Activated naive CD4-positive, alpha-beta T cell treated with anti-CD3 and anti-CD28 coated beads, Interleukin-2, amount 50 U/mL, for 24 hours (primary cell): ENCODE measurements around the gene RAB35.

Source experiments
- H3K27ac Mint-ChIP-seq: one replicate; pipeline ENCODE4 v1.8.0; 2021; ENCODE audit warnings: mild to moderate bottlenecking, mixed read lengths
- H3K27me3 Mint-ChIP-seq: one replicate; pipeline ENCODE4 v1.8.0; 2021; ENCODE audit warnings: mixed read lengths
- H3K36me3 Mint-ChIP-seq: one replicate; pipeline ENCODE4 v1.8.0; 2021; ENCODE audit warnings: mixed read lengths
- H3K4me1 Mint-ChIP-seq: one replicate; pipeline ENCODE4 v1.8.0; 2021; ENCODE audit warnings: mixed read lengths
- H3K4me3 Mint-ChIP-seq: one replicate; pipeline ENCODE4 v1.8.0; 2021; ENCODE audit warnings: mild to moderate bottlenecking, mixed read lengths
- H3K9me3 Mint-ChIP-seq: one replicate; pipeline ENCODE4 v1.8.0; 2021; ENCODE audit warnings: mixed read lengths

RAB35 gene

DNA sequence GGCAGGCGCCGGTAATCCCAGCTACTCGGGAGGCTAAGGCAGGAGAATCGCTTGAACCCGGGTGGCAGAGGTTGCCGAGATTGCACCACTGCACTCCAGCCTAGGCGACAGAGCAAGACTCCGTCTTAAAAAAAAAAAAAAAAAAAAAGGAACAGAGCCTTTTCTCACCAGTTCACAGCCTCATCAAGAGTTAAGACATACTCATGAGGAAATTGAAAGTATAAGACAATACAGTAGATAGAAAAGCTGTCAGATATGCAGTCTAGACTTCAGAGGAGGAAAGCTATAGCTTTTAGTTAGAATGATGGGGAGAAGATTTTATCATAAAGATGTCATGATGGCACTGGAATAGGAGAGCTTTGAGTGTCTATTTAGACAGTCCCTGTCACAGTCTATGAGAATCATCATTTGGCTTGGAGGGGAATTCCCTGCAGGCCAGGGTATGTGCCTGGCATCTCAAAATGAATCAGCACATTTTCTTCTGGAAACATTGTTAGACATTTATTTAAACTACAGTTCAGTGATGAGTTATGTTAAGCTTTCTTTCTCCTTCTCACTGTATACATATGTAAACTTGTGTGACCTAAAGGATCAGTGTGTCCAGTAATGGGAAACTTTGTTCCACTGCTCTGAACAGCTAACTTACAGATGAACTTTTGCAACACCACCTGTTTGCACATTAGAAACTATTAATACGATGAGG lies 2.9 kb upstream of the RAB35 start:
- peak overlapping the region; percentile 98 for H3K27ac Mint-ChIP-seq
- H3K4me1 Mint-ChIP-seq: peaks cover 83% of the 10 kb centered on the region
- H3K4me3 Mint-ChIP-seq: peak overlapping the region; percentile 80
- no peaks in the 10 kb centered on the region for H3K9me3 Mint-ChIP-seq
- H3K27me3 Mint-ChIP-seq: no peaks in the 10 kb centered on the region
- peaks cover 7% of the 10 kb centered on the region for H3K36me3 Mint-ChIP-seq

DNA sequence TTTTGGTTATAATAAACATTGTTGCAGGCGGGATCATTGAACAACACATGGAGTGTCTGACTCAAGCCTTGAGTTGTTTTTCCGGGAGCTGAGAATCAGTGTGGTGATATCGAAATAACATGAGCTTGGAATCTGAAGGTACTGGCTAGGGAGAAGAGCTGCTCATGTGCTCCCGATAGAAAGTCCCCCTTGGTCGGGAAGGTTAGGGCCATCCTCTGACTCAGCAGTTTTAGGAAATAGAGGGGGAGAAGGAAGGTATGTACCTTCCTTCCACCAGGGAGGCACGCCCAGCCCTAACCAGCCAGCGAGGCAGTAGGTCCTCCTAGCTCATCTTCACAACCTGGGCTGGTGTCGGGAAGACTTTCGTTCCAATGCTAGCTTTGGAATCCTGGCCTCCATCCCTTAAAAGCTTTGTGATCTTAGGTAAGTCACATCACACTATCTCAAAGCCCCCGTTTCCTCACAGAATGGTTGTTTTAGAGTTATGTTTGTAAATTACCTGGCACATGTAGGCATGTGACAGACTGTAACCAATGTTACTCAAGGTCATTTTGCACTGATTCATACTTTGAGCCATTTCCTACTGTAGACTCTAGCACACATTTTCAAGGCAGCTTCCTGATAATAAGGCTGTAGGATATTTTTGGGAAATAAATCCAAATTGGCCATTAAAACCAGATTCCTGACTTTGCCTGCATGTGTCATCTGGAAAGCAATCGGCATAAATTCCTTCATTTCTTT lies 1.9 kb upstream of the RAB35 start:
- Mint-ChIP-seq H3K4me1 (peaks cover 78% of the 10 kb centered on the region), H3K27ac (peak overlapping the region; percentile 89), H3K4me3 (peak overlapping the region; percentile 95), H3K9me3 (no peaks in the 10 kb centered on the region), H3K36me3 (peaks cover 7% of the 10 kb centered on the region), H3K27me3 (no peaks in the 10 kb centered on the region)

DNA sequence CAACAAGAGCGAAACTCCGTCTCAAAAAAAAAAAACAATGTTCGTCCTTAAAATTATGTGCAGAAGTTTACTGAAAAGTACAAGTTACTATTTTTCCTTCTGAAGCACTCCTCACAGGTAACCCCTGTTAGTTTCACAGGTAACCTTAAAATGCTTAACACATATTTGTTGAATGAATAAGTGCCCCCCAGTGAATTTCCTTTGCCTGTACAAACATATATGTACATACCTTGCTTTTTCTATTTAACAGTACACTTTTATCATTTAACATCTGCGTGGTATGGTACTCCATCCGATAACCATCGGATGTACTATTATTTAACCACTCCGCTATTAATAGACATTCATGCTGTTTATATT lies 1.4 kb upstream of the RAB35 start:
- H3K36me3 Mint-ChIP-seq: peaks cover 7% of the 10 kb centered on the region
- peaks cover 77% of the 10 kb centered on the region for H3K4me1 Mint-ChIP-seq
- no peaks in the 10 kb centered on the region for H3K9me3 Mint-ChIP-seq
- peak overlapping the region; percentile 89 for H3K27ac Mint-ChIP-seq
- H3K4me3 Mint-ChIP-seq: peak overlapping the region; percentile 95
- H3K27me3 Mint-ChIP-seq: no peaks in the 10 kb centered on the region

DNA sequence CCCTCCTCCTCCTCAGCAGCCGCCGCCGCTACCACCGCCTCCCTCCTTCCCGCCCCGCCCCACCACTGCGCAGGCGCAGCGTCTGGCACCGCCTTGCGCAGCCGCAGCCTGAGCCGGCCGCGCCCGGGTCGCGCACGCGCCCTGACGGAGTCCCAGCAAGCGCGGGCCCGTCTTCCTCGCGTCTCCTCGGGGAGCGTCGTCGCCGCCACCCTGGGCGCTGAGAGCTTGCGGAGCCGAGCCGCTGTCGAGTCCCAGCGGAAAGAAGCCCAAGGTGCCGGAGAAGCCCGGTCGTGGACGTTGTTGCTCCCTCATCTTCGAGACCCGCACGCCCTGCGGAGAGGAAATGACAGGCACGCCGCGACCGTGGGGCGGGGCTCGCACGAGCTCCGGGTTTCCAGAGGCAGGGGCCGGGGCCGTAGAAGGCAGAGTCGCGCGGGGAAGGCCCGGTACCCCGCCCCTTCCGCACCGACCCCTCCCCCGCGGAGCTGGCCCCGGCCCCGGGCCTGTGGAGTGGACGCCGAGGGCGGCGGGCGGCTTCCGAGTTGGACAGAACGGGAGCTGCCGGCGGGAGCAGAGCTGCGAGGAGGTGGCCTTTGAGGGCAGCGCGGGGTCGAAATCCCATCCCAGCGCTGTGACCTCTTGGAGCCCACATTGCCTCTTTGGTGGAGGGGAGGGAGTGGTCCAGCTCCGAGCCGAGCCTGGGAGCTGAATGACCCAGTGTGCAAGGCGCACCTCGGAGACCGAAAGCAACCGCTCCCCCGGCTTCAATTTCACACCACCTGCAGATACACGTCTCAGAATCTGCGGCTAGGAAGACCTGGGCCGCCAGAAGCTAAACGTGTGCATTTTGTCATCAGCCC lies 469 bp upstream of the RAB35 start:
- peak overlapping the region; percentile 95 for H3K4me3 Mint-ChIP-seq
- H3K27ac Mint-ChIP-seq: peak overlapping the region; percentile 89
- H3K9me3 Mint-ChIP-seq: no peaks in the 10 kb centered on the region
- H3K36me3 Mint-ChIP-seq: peaks cover 10% of the 10 kb centered on the region
- no peaks in the 10 kb centered on the region for H3K27me3 Mint-ChIP-seq
- H3K4me1 Mint-ChIP-seq: peaks cover 80% of the 10 kb centered on the region

DNA sequence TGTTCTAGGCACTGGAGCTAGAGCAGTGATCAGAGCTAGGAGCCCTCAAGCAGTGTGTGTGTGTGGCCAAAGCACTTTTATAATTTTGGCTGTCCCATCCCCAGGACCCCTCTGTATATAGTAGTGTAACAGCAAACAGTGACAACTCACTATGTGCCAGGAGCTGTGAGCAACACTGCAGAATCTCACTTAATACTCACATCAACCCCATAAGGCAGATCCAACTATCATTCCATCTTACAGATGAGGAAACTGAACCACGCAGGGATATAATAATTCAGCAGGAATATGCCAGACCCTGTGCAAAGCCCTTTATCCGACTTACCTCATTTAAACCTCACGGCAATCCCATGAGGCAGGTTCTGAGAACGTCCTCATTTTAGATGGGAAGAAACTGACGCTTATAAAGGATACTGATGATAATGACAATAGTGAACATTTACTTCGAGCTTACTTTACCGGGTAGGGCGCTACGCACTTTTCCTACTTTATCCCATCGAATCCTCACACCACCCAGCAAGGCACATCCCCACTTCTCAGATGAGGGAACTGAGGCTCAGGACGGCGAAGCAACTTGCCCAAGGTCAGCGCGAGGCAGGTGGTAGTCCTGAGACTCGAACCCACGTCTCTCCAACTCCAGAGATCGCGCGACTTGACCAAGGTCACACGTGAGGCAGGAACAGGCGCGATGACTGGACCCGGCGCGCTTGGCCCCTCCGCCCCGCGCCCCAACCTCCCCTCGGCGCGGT lies 687 bp downstream of the RAB35 start:
- H3K4me3 Mint-ChIP-seq: peak overlapping the region; percentile 93
- H3K27me3 Mint-ChIP-seq: no peaks in the 10 kb centered on the region
- H3K9me3 Mint-ChIP-seq: no peaks in the 10 kb centered on the region
- peaks cover 80% of the 10 kb centered on the region for H3K4me1 Mint-ChIP-seq
- peaks cover 10% of the 10 kb centered on the region for H3K36me3 Mint-ChIP-seq
- peak overlapping the region; percentile 87 for H3K27ac Mint-ChIP-seq

DNA sequence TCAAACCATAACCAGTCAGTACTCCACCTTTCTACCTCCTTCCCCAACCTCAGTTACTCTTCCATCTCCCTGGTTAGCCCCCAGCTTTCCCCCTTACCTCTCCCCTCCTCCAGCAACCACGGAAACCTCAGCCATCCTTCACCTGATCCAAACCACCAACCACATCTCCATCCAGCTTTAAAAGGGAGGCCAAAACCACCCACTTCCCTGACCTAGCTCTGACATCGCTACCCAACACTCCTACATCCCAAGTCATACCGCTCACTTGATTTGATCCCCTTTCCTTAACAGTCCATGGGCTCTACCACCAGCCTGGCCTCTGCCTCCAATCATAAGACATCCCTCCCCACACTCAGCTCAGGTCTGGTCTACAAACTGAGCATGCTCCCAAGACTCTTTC lies 1.5 kb downstream of the RAB35 start:
- Mint-ChIP-seq H3K36me3 (peaks cover 10% of the 10 kb centered on the region), H3K4me1 (peaks cover 82% of the 10 kb centered on the region), H3K27me3 (no peaks in the 10 kb centered on the region)

DNA sequence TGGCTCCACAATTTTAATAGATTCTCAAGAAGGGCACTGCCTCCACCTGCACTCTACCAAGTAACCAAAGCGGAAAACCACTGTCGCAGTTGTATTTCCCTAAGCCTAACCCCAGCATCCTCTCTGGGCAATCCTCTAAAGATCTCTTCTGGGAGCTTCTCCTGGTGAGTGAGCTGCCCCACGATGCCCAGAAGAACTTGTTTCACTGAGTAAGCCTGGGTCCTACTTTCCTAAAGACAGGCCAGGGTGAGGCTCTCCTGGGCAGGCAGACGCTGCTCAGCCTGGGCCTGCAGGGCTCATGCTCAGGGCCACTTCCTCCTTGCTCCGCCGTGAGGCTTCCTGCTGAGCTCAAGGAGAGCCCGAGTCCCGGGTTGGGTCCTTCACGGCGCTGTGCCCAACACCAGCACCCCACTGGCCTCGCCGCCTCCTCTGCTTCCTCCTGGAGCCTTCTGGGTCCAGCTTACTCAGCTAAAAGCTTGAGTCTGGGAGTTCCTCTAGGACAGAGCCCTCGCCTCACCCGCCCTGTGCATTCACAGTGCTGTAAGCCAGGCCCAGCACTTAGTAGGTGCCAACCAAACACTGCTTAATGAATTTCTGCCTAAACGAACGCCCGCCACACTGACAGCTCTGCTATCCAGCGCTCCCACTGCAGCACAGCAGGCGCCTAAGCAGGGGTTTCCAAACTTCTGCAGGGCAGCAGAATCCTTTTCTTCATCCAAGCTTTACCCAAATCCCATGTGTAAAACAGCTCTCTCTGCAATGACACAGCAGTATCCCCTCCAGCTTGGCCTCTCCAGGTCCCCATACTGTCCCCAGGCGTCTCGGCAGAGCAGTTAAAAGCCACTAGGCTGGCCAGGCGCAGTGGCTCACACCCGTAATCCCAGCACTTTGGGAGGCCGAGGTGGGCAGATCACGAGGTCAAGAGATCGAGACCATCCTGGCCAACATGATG lies 5.7 kb downstream of the RAB35 start:
- Mint-ChIP-seq H3K4me1 (peaks cover 76% of the 10 kb centered on the region), H3K36me3 (peaks cover 11% of the 10 kb centered on the region), H3K4me3 (peak overlapping the region; percentile 51), H3K27ac (peak overlapping the region; percentile 92), H3K27me3 (no peaks in the 10 kb centered on the region), H3K9me3 (no peaks in the 10 kb centered on the region)

More for the DNA sequence above, 1.5 kb downstream of the RAB35 start:
- Mint-ChIP-seq H3K9me3 (no peaks in the 10 kb centered on the region), H3K4me3 (peak overlapping the region; percentile 93), H3K27ac (peak overlapping the region; percentile 11)

DNA sequence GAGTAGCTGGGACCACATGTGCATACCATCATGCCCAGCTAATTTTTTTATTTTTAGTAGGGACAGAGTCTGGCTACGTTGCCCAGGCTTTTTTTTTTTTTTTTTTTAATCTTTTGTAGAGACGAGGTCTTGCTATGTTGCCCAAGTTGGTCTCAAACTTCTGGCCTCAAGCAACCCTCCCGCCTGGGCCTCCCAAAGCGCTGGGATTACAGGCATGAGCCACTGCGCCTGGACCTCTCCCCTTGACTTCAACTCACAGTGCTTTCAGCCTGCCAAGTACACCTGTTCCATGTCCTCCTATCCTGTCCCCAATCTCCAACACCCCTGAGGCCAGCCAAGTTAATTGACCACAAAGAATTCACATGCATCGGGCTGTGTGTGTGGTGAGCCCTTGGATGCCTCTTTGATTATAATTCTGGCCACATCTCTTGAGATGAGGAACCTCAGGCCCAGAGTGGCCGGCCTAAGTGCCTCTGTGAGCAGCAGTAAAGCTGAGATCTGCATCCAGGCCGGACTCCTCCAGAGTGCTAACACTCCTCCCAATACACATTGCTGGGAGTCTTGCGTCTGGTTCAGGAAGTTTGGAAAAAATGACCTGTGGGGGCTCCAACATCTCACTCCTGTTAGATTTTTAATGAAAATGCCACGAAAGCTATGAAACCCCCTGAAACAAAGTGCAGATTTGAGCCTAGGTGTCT lies 6.8 kb downstream of the RAB35 start:
- H3K27ac Mint-ChIP-seq: peak overlapping the region; percentile 43
- no peaks in the 10 kb centered on the region for H3K27me3 Mint-ChIP-seq
- H3K9me3 Mint-ChIP-seq: no peaks in the 10 kb centered on the region
- H3K4me3 Mint-ChIP-seq: peak overlapping the region; percentile 30
- H3K4me1 Mint-ChIP-seq: peaks cover 71% of the 10 kb centered on the region
- H3K36me3 Mint-ChIP-seq: peaks cover 10% of the 10 kb centered on the region

DNA sequence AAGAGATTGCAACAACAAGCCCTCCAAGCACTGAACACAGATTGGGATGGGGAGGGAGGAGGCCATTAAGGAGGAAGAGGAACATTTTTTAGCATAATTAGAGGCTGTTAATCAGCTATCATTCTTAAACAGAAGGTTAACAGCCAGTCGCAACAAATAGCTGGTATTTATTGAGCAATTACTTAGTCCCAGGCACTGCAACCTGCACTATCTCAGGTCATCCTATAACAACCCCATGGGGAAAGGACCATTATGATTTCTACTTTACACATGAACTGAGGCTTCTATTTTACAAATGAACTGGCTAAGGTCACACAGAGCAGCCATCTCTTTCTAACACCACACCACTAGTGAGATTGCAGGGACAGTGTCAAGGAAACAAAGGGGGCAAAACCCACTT lies 10.4 kb downstream of the RAB35 start:
- peaks cover 8% of the 10 kb centered on the region for H3K36me3 Mint-ChIP-seq
- H3K27ac Mint-ChIP-seq: no peak overlapping the region
- no peak overlapping the region for H3K4me3 Mint-ChIP-seq

DNA sequence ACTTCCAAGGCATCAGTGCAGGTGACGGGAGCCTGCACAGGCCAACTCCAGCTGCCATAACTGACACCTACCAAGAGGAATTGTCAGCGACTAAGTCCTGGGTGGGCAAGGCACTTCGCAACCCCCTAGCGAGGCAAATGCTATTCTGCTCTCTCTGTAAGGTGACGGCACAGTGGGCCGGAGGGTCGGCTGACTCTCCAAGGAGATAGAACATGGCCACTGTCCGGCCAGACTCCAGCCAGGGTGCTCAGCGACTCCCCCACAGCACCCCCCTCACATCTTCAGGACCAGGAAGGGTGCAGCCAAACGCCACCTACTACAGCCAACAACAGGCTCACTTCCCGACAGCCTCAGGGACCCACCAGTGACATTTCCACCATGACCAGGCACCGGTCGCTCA lies 13.2 kb downstream of the RAB35 start:
- H3K4me1 Mint-ChIP-seq: peaks cover 28% of the 10 kb centered on the region
- H3K9me3 Mint-ChIP-seq: no peaks in the 10 kb centered on the region
- peaks cover 6% of the 10 kb centered on the region for H3K36me3 Mint-ChIP-seq
- no peak overlapping the region for H3K4me3 Mint-ChIP-seq
- H3K27me3 Mint-ChIP-seq: no peaks in the 10 kb centered on the region
- no peak overlapping the region for H3K27ac Mint-ChIP-seq

More for the DNA sequence above, 10.4 kb downstream of the RAB35 start:
- Mint-ChIP-seq H3K4me1 (peaks cover 48% of the 10 kb centered on the region), H3K27me3 (no peaks in the 10 kb centered on the region), H3K9me3 (no peaks in the 10 kb centered on the region)

DNA sequence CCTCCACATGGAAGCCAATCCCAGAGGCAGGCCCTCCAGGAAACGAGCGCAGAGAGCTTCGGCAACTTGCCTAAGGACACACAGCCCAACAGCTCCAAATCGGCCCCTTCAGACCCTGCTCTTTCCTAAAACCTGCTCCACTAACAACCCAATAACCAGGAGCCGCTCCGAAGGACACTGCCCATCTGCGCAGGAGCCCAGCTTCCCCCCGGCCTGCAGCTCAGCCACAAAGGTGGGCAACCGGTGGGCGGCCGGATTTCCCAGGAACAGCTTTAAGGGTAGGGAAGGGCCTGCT lies 13.6 kb downstream of the RAB35 start:
- Mint-ChIP-seq H3K4me1 (peaks cover 24% of the 10 kb centered on the region), H3K36me3 (peaks cover 6% of the 10 kb centered on the region), H3K4me3 (no peak overlapping the region), H3K9me3 (no peaks in the 10 kb centered on the region), H3K27ac (no peak overlapping the region), H3K27me3 (no peaks in the 10 kb centered on the region)

DNA sequence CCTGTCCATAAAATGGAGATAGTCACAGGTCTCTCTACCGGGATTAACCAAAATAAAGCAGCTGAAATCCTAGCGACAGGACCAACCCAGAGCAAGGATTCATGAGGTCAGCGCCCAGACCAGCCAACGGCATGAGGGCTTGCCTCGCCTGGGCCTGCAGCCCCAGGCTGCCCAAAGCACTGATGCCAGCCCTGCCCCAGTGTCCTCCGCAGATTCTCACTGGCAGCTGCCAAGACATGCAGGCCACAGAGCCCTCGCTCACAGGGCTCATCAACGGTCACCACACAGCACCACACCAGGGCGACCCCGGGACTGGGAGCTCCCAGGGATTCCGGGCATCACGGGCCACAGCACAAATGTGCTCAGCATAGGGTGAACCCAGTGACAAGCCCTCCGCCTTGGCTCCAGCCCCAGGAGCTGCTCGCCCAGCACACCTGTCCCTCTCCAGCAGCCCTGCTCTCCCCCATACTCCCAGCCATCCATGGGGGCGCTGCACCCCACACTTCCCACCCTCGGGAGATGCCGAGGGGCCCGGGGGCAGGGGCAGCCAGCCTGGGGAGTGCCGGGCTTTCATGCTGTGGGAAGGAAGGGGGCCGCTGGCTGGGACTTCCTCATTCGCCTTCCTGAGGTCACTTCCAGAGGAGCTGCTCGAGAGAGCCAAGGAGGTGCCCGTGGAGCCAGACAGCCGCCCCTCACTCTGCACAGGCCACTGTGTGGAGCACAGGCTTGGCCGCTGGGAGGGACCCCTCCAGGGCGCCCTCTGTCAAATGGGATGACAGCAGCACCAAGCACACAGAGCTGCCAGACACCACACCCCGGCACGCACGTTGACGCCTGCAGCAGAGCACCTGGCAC lies 14.1 kb downstream of the RAB35 start:
- peaks cover 21% of the 10 kb centered on the region for H3K4me1 Mint-ChIP-seq
- H3K27me3 Mint-ChIP-seq: no peaks in the 10 kb centered on the region
- H3K36me3 Mint-ChIP-seq: peaks cover 4% of the 10 kb centered on the region
- no peak overlapping the region for H3K4me3 Mint-ChIP-seq
- H3K9me3 Mint-ChIP-seq: no peaks in the 10 kb centered on the region
- H3K27ac Mint-ChIP-seq: no peak overlapping the region

DNA sequence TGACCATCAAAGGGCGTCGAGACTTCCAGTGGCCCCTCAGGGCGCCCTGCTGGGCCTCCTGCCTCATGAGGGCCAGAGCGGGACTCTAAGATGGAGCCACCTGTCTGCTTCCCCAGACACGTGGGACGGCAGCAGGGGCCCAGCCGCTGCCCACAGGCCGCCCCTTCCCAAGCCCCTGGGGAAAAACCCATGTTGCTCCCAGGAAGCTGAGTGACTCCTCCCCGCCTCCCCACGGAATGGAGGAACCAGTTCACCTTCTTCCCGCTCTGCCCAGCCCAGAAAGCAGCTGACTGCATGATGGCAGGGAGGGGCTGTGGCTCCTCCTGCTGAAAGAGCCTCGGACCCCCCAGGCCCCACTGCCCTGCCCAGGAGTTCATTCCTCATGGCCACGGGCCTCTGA lies 14.9 kb downstream of the RAB35 start:
- Mint-ChIP-seq H3K4me1 (peaks cover 21% of the 10 kb centered on the region), H3K4me3 (peak overlapping the region; percentile 30), H3K27ac (peak overlapping the region; percentile 75), H3K27me3 (no peaks in the 10 kb centered on the region), H3K36me3 (peaks cover 4% of the 10 kb centered on the region), H3K9me3 (no peaks in the 10 kb centered on the region)
